Cardiac muscle cell (in vitro differentiated cells and primary cell): ENCODE measurements around the gene LPP. TPM values are rescaled to one million over a fixed set of nuclear protein-coding genes. Genes with fewer than 3 reads are reported as not detected.

Experiments used
- DNase-seq, 2 donors: peaks; one replicate each; pipeline versions ENCODE4 v3.0.0 to v3.0.0-alpha.2; 2010 to 2017; ENCODE audit warnings: low read depth in 1 of 2, low spot score in 1 of 2
- H3K27ac ChIP-seq: fragments of 200-600 bp; sonication (generic); 2 replicates; pipeline ENCODE4 v1.5.1; 2016
- H3K27me3 ChIP-seq: fragments of 200-600 bp; sonication (generic); 2 replicates; pipeline ENCODE4 v1.6.0; 2016; ENCODE audit warnings: control low read depth
- H3K36me3 ChIP-seq: fragments of 200-600 bp; sonication (generic); 2 replicates; pipeline ENCODE4 v1.5.1; 2016; ENCODE audit warnings: control low read depth
- H3K4me1 ChIP-seq: fragments of 200-600 bp; sonication (generic); 2 replicates; pipeline ENCODE4 v1.8.1; 2017; ENCODE audit warnings: low read depth, mild to moderate bottlenecking, mixed run types
- H3K4me3 ChIP-seq: fragments of 200-600 bp; sonication (generic); 2 replicates; pipeline ENCODE4 v1.5.1; 2016; ENCODE audit warnings: mild to moderate bottlenecking
- H3K9me3 ChIP-seq: fragments of 200-600 bp; sonication (generic); 2 replicates; pipeline ENCODE4 v1.5.1; 2017; ENCODE audit warnings: low read depth, mild to moderate bottlenecking, control low read depth
- CTCF ChIP-seq: IDR thresholded peaks from 2 replicates; pipeline ENCODE4 v1.5.1; 2012; ENCODE audit warnings: low read depth, mild to moderate bottlenecking, low read length
- polyA plus RNA-seq: library from polyadenylated mRNA; unstranded; fragments of >200 nt; fragmentation: Nextera tagmentation; extraction: Ambion mirVana; gene quantifications from 2 replicates; pipeline ENCODE4 v1.2.1, GENCODE V29; 2016
- total RNA-seq: library from RNA; depleted of rRNA; stranded (reverse); fragments of >200 nt; gene quantifications from 2 replicates; pipeline ENCODE4 v1.2.3, GENCODE V29; 2016

Gene LPP
- total and polyA plus RNA-seq, 2 experiments from 2014 or later, result 21.4 to 45.2 TPM

DNA sequence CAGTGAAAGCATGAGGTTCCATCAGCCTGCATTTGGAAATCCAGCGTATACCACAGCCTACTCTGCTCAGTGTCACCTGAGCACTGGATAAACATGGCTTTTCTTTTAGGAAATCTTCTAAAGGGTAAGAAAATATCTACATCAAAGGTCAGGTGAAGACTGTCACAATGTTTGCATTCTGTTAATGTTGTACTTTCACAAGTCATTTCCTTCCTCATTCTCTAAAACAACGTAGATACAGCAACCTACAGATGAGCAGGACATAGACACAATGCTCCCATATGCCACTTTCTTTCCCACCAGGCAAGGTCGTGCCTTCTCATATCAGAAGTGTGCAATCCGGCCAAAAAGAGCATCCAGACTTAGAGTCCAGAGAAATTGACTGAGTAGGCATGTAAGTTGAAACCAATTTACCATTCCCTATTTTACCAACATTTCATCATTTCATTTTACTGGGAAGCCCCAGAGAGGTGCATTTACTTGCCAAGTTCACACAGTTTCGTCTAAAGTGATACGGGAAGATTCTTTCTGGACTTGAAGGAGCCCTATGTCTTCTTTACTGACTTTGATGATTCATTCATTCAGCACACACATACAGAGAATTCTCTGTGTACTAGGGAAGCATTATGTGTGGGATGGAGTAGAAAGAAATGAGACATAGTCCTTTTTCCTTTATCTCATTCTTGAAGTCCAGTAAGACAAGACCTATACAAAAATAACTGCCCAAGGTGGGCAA is 30.6 kb upstream of the LPP start:
- H3K4me1 ChIP-seq, result peaks cover 5% of the 10 kb centered on the region
- no peaks in the 10 kb centered on the region for H3K36me3 ChIP-seq
- no peak for TF ChIP-seq CTCF
- H3K27ac ChIP-seq, result no peak overlapping the region
- no peaks in the 10 kb centered on the region for H3K9me3 ChIP-seq
- peaks cover 4% of the 10 kb centered on the region for H3K27me3 ChIP-seq
- peak in 1 of 2 donors; percentile 37 for DNase-seq
- no peak overlapping the region for H3K4me3 ChIP-seq

GRCh38 chr3:188124184-188124583 is 29.8 kb upstream of the LPP start:
- Histone ChIP-seq H3K9me3 (no peaks in the 10 kb centered on the region), H3K27me3 (peaks cover 4% of the 10 kb centered on the region), H3K4me1 (peaks cover 5% of the 10 kb centered on the region), H3K27ac (no peak overlapping the region), H3K4me3 (no peak overlapping the region), H3K36me3 (no peaks in the 10 kb centered on the region)
- TF ChIP-seq CTCF, result no peak
- DNase-seq, result peak in 1 of 2 donors; percentile 13

GRCh38 chr3:188125076-188125475 is 28.9 kb upstream of the LPP start:
- no peak for DNase-seq
- no peak for TF ChIP-seq CTCF
- Histone ChIP-seq H3K36me3 (no peaks in the 10 kb centered on the region), H3K4me1 (peaks cover 5% of the 10 kb centered on the region), H3K27ac (no peak overlapping the region), H3K9me3 (no peaks in the 10 kb centered on the region), H3K27me3 (no peaks in the 10 kb centered on the region), H3K4me3 (no peak overlapping the region)

DNA sequence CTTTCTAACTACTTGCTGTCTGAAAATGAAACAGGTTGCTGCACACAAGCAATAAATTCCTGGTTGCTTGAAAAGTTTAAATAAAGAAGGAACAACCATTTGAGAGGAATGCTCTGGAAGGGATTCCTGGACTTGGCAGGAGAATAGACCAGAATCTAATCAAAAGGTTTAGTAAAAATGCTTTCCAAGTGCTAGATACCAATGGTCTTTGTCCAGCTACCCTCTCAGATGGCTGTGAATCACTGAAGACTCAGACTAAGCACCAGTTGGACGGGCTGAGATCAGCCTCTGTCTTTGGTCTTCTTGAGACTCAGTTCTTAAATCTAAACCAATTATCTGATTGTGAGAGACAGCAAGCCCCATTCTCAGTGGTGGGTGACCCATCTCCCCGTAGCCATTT is 27.7 kb upstream of the LPP start:
- H3K27me3 ChIP-seq, result no peaks in the 10 kb centered on the region
- H3K36me3 ChIP-seq, result no peaks in the 10 kb centered on the region
- peaks cover 5% of the 10 kb centered on the region for H3K4me1 ChIP-seq
- no peak for TF ChIP-seq CTCF
- DNase-seq, result no peak
- H3K4me3 ChIP-seq, result no peak overlapping the region
- no peaks in the 10 kb centered on the region for H3K9me3 ChIP-seq
- no peak overlapping the region for H3K27ac ChIP-seq

DNA sequence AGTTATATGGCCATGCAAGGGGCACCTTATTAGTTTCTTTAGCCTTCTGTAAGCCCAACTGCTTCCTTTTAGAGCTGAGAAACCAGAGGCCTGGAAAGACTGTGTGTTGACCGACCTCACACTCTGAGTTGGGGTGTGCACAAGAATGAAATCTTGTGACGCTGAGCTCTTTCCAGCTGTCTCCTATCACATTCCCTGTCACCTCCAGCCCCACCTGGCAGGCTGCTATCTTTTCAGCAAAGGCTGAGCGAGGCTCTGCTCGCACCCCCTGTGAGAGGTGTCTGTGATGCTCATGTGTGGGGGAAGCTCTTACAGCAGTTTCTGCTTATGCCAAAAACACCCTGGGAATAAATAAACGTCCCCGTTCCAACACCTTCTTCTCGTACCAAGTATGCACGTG is 27.0 kb upstream of the LPP start:
- no peak overlapping the region for H3K27ac ChIP-seq
- DNase-seq, result peak in 1 of 2 donors; percentile 7
- H3K36me3 ChIP-seq, result no peaks in the 10 kb centered on the region
- H3K4me3 ChIP-seq, result no peak overlapping the region
- no peaks in the 10 kb centered on the region for H3K27me3 ChIP-seq
- no peak for TF ChIP-seq CTCF
- H3K9me3 ChIP-seq, result no peaks in the 10 kb centered on the region
- H3K4me1 ChIP-seq, result peaks cover 5% of the 10 kb centered on the region
